ENCODE data around the gene OXSR1. TPM values are rescaled to one million over a fixed set of nuclear protein-coding genes. Genes with fewer than 3 reads are reported as not detected.

Gene OXSR1
- total and polyA plus RNA-seq, 2 of the 13 experiments (the other 11 are each of a cell fraction or from before 2014, with no cell fraction given) = 27.4 to 32.6 TPM

DNA sequence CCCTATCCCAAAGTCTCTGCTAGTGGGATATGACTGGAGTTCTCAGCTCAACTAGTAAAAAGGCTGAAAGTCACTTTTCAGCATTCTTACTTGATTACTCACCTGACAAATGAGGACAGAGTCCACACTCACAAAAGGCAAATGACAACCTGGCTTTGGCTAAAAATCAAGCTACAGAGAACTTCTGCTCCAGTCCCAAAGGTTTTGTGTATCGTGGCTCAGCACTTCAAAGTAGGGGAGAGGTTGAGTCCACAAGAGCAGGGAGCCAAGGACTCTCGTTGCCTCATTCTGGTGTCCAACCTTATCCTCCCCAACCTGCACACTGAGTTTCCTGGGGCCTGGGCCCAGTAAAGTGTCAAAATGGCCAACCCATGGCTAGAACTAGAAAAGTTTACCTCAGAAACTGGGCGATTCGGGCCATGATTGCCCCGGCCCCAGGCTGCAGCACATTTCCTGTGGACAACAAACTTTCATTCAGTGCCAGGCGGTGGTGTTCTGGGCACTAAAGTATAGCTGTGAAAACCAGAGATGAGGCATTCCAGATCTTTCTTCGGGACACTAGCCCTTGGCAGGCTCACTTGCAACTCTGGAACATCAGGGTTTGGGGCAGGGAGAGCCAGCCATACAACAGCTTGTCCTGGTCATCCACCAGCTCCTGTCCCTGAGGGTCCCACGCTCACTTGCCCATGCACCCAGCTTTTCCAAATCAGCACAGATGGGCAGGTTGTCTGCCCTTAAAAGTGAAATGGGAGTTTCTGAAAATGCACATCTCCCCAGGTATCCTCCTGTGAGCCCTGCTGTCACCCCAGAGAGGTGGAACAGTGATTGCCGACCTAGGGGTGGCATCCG is 31.6 kb upstream of the OXSR1 start (continued):
- TF ChIP-seq, protein P1, sequence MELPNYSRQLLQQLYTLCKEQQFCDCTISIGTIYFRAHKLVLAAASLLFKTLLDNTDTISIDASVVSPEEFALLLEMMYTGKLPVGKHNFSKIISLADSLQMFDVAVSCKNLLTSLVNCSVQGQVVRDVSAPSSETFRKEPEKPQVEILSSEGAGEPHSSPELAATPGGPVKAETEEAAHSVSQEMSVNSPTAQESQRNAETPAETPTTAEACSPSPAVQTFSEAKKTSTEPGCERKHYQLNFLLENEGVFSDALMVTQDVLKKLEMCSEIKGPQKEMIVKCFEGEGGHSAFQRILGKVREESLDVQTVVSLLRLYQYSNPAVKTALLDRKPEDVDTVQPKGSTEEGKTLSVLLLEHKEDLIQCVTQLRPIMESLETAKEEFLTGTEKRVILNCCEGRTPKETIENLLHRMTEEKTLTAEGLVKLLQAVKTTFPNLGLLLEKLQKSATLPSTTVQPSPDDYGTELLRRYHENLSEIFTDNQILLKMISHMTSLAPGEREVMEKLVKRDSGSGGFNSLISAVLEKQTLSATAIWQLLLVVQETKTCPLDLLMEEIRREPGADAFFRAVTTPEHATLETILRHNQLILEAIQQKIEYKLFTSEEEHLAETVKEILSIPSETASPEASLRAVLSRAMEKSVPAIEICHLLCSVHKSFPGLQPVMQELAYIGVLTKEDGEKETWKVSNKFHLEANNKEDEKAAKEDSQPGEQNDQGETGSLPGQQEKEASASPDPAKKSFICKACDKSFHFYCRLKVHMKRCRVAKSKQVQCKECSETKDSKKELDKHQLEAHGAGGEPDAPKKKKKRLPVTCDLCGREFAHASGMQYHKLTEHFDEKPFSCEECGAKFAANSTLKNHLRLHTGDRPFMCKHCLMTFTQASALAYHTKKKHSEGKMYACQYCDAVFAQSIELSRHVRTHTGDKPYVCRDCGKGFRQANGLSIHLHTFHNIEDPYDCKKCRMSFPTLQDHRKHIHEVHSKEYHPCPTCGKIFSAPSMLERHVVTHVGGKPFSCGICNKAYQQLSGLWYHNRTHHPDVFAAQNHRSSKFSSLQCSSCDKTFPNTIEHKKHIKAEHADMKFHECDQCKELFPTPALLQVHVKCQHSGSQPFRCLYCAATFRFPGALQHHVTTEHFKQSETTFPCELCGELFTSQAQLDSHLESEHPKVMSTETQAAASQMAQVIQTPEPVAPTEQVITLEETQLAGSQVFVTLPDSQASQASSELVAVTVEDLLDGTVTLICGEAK (IDR thresholded peaks at IDR 0.05) = no peak
- TF ChIP-seq, protein P1 (CRISPR knock-in tag; IDR thresholded peaks at IDR 0.05) = peak; percentile 16; the same call in 1 of the 2 replicates
- TF ChIP-seq, protein P2, sequence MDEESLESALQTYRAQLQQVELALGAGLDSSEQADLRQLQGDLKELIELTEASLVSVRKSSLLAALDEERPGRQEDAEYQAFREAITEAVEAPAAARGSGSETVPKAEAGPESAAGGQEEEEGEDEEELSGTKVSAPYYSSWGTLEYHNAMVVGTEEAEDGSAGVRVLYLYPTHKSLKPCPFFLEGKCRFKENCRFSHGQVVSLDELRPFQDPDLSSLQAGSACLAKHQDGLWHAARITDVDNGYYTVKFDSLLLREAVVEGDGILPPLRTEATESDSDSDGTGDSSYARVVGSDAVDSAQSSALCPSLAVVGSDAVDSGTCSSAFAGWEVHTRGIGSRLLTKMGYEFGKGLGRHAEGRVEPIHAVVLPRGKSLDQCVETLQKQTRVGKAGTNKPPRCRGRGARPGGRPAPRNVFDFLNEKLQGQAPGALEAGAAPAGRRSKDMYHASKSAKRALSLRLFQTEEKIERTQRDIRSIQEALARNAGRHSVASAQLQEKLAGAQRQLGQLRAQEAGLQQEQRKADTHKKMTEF (CRISPR knock-in tag; IDR thresholded peaks at IDR 0.05) = peak; percentile 92
- peak; percentile 92 for TF ChIP-seq ZNF614 (CRISPR knock-in tag; IDR thresholded peaks at IDR 0.05; ENCODE audit: borderline replicate concordance)
- TF ChIP-seq ZFP41 (CRISPR knock-in tag; IDR thresholded peaks at IDR 0.05; ENCODE audit: borderline replicate concordance) = no peak
- TF ChIP-seq ZNF543 (CRISPR knock-in tag; IDR thresholded peaks at IDR 0.05) = peak; percentile 81; the same call in 1 of the 2 replicates
- TF ChIP-seq IRF2 (CRISPR knock-in tag; IDR thresholded peaks at IDR 0.05) = peak; percentile 93
- TF ChIP-seq ZNF331 (CRISPR knock-in tag; IDR thresholded peaks at IDR 0.05) = peak; percentile 96
- TF ChIP-seq, protein P3, sequence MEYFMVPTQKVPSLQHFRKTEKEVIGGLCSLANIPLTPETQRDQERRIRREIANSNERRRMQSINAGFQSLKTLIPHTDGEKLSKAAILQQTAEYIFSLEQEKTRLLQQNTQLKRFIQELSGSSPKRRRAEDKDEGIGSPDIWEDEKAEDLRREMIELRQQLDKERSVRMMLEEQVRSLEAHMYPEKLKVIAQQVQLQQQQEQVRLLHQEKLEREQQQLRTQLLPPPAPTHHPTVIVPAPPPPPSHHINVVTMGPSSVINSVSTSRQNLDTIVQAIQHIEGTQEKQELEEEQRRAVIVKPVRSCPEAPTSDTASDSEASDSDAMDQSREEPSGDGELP (IDR thresholded peaks at IDR 0.05; ENCODE audit: borderline replicate concordance, low read depth) = peak; percentile 61; the same call in 1 of the 2 replicates
- TF ChIP-seq ZC3H13 (CRISPR knock-in tag; IDR thresholded peaks at IDR 0.05) = peak; percentile 68; the same call in 1 of the 2 replicates
- TF ChIP-seq CHD4 (IDR thresholded peaks at IDR 0.05; ENCODE audit: borderline replicate concordance, low read length) = peak; percentile 44; the same call in 1 of the 2 replicates
- peak; percentile 81 for TF ChIP-seq KAT8 (CRISPR knock-in tag; IDR thresholded peaks at IDR 0.05)
- TF ChIP-seq ZFP36 (IDR thresholded peaks at IDR 0.05; ENCODE audit: borderline replicate concordance, low read depth, low read length, partially characterized antibody) = no peak
- no peak for TF ChIP-seq ADNP (CRISPR knock-in tag; IDR thresholded peaks at IDR 0.05)
- 0 out of 2 replicates have a peak, but pooled peaks have one; percentile 33 for TF ChIP-seq SMARCC2 (IDR thresholded peaks at IDR 0.05)
- TF ChIP-seq ZNF383 (CRISPR knock-in tag; IDR thresholded peaks at IDR 0.05; ENCODE audit: borderline replicate concordance) = no peak
- TF ChIP-seq SSRP1 (CRISPR knock-in tag; IDR thresholded peaks at IDR 0.05) = no peak; the same call in 1 of the 2 replicates
- no peak for TF ChIP-seq CBFB (CRISPR knock-in tag; IDR thresholded peaks at IDR 0.05)
- no peak for TF ChIP-seq ZNF670 (CRISPR knock-in tag; IDR thresholded peaks at IDR 0.05; ENCODE audit: borderline replicate concordance)
